Fibroblast of lung (primary cell): ENCODE data around the gene SURF2.

Experiments
- CTCF ChIP-seq, 2 donors: IDR thresholded peaks in 1 of 2; conservative IDR thresholded peaks in 1 of 2; 1 replicate in 1 of 2; 2 replicates in 1 of 2; pipeline ENCODE4 v1.5.1; 2011 to 2012; ENCODE audit warnings: low read length in 2 of 2, control low read depth in 1 of 2, inconsistent platforms in 1 of 2, low read depth in 1 of 2, mild to moderate bottlenecking in 1 of 2
- EZH2 ChIP-seq: IDR thresholded peaks from 2 replicates; pipeline ENCODE4 v1.5.1; 2012; ENCODE audit warnings: low read length, control low read depth, mild to moderate bottlenecking; ENCODE audit errors: missing control alignments

DNA sequence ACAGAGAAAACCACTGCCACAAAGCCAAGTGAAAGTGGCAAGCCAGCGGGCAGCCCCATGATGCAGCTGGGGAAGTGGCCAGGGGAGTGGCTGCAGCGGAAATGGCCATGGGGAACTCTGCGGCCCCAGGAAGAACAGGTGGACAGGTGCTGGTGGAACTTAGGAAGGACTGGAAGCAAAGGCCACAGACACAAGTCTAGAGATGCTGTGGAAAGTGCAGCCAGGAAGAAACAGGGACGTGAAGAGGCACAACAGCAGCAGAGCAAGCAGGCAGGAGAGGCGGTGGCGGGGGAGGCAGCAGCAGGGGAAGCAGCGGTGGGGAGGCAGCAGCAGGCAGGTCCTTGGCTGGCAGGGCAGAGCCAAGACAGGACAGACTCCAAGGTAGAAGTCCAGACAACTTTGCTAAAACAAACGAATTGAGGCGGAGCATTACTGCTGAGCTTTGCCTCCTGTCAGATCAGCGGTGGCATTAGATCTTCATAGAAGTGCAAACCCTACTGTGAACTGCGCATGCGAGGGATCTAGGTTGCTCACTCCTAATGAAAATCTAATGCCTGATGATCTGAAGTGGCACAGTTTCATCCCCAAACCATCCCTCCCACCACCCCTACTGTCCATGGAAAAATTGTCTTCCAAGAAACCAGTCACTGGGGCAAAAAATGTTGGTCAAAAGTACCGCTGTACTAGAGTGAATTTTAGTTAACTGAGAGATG lies 32.2 kb upstream of the SURF2 start:
- TF ChIP-seq EZH2, result no peak
- no peak for TF ChIP-seq CTCF (conservative IDR thresholded peaks at IDR 0.05 in 1 of 2, IDR thresholded peaks at IDR 0.05 in 1 of 2; ENCODE audit: low read depth in 1 of 2, low read length in 2 of 2)
